Measurements from ENCODE around the gene TEAD1. TPM values are rescaled to one million over a fixed set of nuclear protein-coding genes. Genes with fewer than 3 reads are reported as not detected.

The TEAD1 gene
- polyA plus RNA-seq, 1 experiment, result 79.2 TPM

DNA sequence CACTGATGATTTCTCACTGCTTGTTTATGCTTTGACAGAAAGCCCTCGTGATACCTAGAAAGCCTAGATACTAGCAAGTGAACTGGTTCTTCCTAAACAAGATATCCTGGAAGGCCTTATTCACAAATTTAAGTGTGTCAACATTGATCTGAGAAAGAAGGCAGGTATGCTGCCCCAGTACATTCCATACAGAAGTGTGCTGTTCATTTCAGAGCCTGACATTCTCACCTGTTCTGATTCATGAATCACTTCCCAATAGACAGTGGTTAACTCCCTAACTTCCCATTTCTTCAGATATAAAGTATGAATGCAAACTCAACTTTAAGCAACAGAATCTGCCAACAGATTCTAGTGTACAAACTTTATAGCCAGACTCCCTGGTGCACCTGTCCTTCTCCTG lies 319.4 kb downstream of the TEAD1 start:
- Histone ChIP-seq H3K27me3 (ENCODE audit: control insufficient read depth, insufficient read depth, low read length) (peaks cover 3% of the 10 kb centered on the region), H3K36me3 (ENCODE audit: control insufficient read depth, insufficient read depth, low read length) (no peaks in the 10 kb centered on the region), H3K4me3 (ENCODE audit: low read depth, low read length) (no peak overlapping the region)
- DNase-seq (ENCODE audit: low read depth), result no peak
- TF ChIP-seq, protein P1, sequence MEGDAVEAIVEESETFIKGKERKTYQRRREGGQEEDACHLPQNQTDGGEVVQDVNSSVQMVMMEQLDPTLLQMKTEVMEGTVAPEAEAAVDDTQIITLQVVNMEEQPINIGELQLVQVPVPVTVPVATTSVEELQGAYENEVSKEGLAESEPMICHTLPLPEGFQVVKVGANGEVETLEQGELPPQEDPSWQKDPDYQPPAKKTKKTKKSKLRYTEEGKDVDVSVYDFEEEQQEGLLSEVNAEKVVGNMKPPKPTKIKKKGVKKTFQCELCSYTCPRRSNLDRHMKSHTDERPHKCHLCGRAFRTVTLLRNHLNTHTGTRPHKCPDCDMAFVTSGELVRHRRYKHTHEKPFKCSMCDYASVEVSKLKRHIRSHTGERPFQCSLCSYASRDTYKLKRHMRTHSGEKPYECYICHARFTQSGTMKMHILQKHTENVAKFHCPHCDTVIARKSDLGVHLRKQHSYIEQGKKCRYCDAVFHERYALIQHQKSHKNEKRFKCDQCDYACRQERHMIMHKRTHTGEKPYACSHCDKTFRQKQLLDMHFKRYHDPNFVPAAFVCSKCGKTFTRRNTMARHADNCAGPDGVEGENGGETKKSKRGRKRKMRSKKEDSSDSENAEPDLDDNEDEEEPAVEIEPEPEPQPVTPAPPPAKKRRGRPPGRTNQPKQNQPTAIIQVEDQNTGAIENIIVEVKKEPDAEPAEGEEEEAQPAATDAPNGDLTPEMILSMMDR (IDR thresholded peaks at IDR 0.05; ENCODE audit: insufficient read depth, low read depth, low read length), result no peak
- CTCF ChIA-PET, result interaction anchor here (1.0 to 1.3 kb wide), 3 partner anchors 11 to 158 kb away, joined by 3 read pairs; no protein-coding TSS in a partner anchor
- POLR2A ChIA-PET, result no interaction called here

Small RNA genes within 50 kb of the gene (small RNA-seq; reads per million reads assigned to genes)
- gene RF00424 (ENCODE audit: insufficient read length, low read depth, low replicate concordance), result not detected

Data from BJ (cell line).